Chondrocyte (in vitro differentiated cells): ENCODE results near the gene EXD2. TPM values are rescaled to one million over a fixed set of nuclear protein-coding genes. Genes with fewer than 3 reads are reported as not detected.

Experiments used
- DNase-seq: peaks from one replicate; pipeline ENCODE4 v3.0.0; 2021; ENCODE audit warnings: mixed read lengths, low spot score
- H3K27ac Mint-ChIP-seq: one replicate; pipeline ENCODE4 v1.8.0; 2021; ENCODE audit warnings: mild to moderate bottlenecking, moderate library complexity, mixed read lengths; ENCODE audit not compliant: unreplicated experiment
- H3K27me3 Mint-ChIP-seq: 2 replicates; pipeline ENCODE4 v1.8.0; 2021; ENCODE audit warnings: low read depth, mixed read lengths
- H3K36me3 Mint-ChIP-seq: 2 replicates; pipeline ENCODE4 v1.8.0; 2021; ENCODE audit warnings: low read depth, mixed read lengths
- H3K4me1 Mint-ChIP-seq: 2 replicates; pipeline ENCODE4 v1.8.0; 2021; ENCODE audit warnings: low read depth, mild to moderate bottlenecking, mixed read lengths
- H3K4me3 Mint-ChIP-seq: one replicate; pipeline ENCODE4 v1.8.0; 2021; ENCODE audit warnings: mild to moderate bottlenecking, moderate library complexity, mixed read lengths; ENCODE audit not compliant: unreplicated experiment
- H3K9me3 Mint-ChIP-seq: 2 replicates; pipeline ENCODE4 v1.8.0; 2021; ENCODE audit warnings: low read depth, mixed read lengths
- CTCF ChIP-seq: fragments of 200-600 bp; sonication (generic); IDR thresholded peaks from 2 replicates; pipeline ENCODE4 v1.5.0; 2021; ENCODE audit warnings: antibody characterized with exemption, mild to moderate bottlenecking, moderate library complexity
- total RNA-seq: library from RNA; stranded (reverse); gene quantifications from 3 replicates; pipeline ENCODE4 v1.2.1, GENCODE V29; 2021

The EXD2 gene
- total RNA-seq, 1 donor from 2014 or later = 27.0 TPM

- no peak overlapping the region for H3K4me3 Mint-ChIP-seq
- TF ChIP-seq CTCF = no peak
- no peak overlapping the region for H3K27ac Mint-ChIP-seq
- no peaks in the 10 kb centered on the region for H3K27me3 Mint-ChIP-seq
- H3K9me3 Mint-ChIP-seq = no peaks in the 10 kb centered on the region
- H3K4me1 Mint-ChIP-seq = no peaks in the 10 kb centered on the region
- DNase-seq = no peak
- H3K36me3 Mint-ChIP-seq = peaks cover 7% of the 10 kb centered on the region
These were observed 89.5 kb downstream of the EXD2 start for GRCh38 chr14:69280746-69281291.

- Mint-ChIP-seq H3K36me3 (peaks cover 6% of the 10 kb centered on the region), H3K27me3 (no peaks in the 10 kb centered on the region), H3K27ac (no peak overlapping the region), H3K4me3 (no peak overlapping the region), H3K4me1 (no peaks in the 10 kb centered on the region), H3K9me3 (no peaks in the 10 kb centered on the region)
- peak; percentile 29 for TF ChIP-seq CTCF
- DNase-seq = no peak
These were observed 90.3 kb downstream of the EXD2 start for GRCh38 chr14:69281450-69282169.

- no peak for TF ChIP-seq CTCF
- no peak for DNase-seq
- no peaks in the 10 kb centered on the region for H3K9me3 Mint-ChIP-seq
- no peaks in the 10 kb centered on the region for H3K27me3 Mint-ChIP-seq
- H3K36me3 Mint-ChIP-seq = peaks cover 3% of the 10 kb centered on the region
- H3K4me1 Mint-ChIP-seq = peaks cover 2% of the 10 kb centered on the region
- H3K27ac Mint-ChIP-seq = no peak overlapping the region
- H3K4me3 Mint-ChIP-seq = no peak overlapping the region
These were observed 91.2 kb downstream of the EXD2 start for GRCh38 chr14:69282448-69282847.

GRCh38 chr14:69284170-69284569 lies 92.9 kb downstream of the EXD2 start:
- Mint-ChIP-seq H3K4me3 (no peak overlapping the region), H3K9me3 (no peaks in the 10 kb centered on the region), H3K4me1 (peaks cover 9% of the 10 kb centered on the region), H3K36me3 (peaks cover 2% of the 10 kb centered on the region), H3K27ac (no peak overlapping the region), H3K27me3 (no peaks in the 10 kb centered on the region)
- TF ChIP-seq CTCF = no peak
- no peak for DNase-seq

GRCh38 chr14:69285661-69286255 lies 94.5 kb downstream of the EXD2 start:
- TF ChIP-seq CTCF = no peak
- DNase-seq = no peak
- Mint-ChIP-seq H3K36me3 (no peaks in the 10 kb centered on the region), H3K4me1 (peaks cover 17% of the 10 kb centered on the region), H3K4me3 (no peak overlapping the region), H3K9me3 (no peaks in the 10 kb centered on the region), H3K27me3 (no peaks in the 10 kb centered on the region), H3K27ac (no peak overlapping the region)
